Smooth muscle cell (in vitro differentiated cells): ENCODE data around the gene RPL15. TPM values are rescaled to one million over a fixed set of nuclear protein-coding genes. Genes with fewer than 3 reads are reported as not detected.

Experiments
- DNase-seq: peaks from one replicate; lab custom pipeline; 2025; ENCODE audit not compliant: unreplicated experiment; lab: John Stamatoyannopoulos, UW
- H2AFZ ChIP-seq: fragments of 200-600 bp; sonication (generic); 2 replicates; pipeline ENCODE4 v1.6.0; 2016; ENCODE audit warnings: antibody characterized with exemption, low read depth, mild to moderate bottlenecking
- H3F3A ChIP-seq: fragments of 200-600 bp; sonication (generic); 2 replicates; pipeline ENCODE4 v1.6.0; 2017; ENCODE audit warnings: antibody characterized with exemption, low read depth
- H3K27ac ChIP-seq: fragments of 200-600 bp; sonication (generic); 2 replicates; pipeline ENCODE4 v1.5.1; 2016; ENCODE audit warnings: low read depth, mild to moderate bottlenecking
- H3K27me3 ChIP-seq: fragments of 200-600 bp; sonication (generic); 2 replicates; pipeline ENCODE4 v1.6.1; 2016; ENCODE audit warnings: low read depth, mild to moderate bottlenecking
- H3K36me3 ChIP-seq: fragments of 200-600 bp; sonication (generic); 2 replicates; pipeline ENCODE4 v1.5.1; 2016; ENCODE audit warnings: low read depth
- H3K4me1 ChIP-seq: fragments of 200-600 bp; sonication (generic); 2 replicates; pipeline ENCODE4 v1.5.1; 2016; ENCODE audit warnings: low read depth
- H3K4me2 ChIP-seq: fragments of 200-600 bp; sonication (generic); 2 replicates; pipeline ENCODE4 v1.6.0; 2016; ENCODE audit warnings: mild to moderate bottlenecking
- H3K4me3 ChIP-seq: fragments of 200-600 bp; sonication (generic); 2 replicates; pipeline ENCODE4 v1.5.1; 2016; ENCODE audit warnings: mild to moderate bottlenecking
- H3K79me2 ChIP-seq: fragments of 200-600 bp; sonication (generic); 2 replicates; pipeline ENCODE4 v1.6.0; 2016; ENCODE audit warnings: low read depth, mild to moderate bottlenecking
- H3K9ac ChIP-seq: fragments of 200-600 bp; sonication (generic); 2 replicates; pipeline ENCODE4 v1.6.0; 2016; ENCODE audit warnings: low read depth
- H3K9me3 ChIP-seq: fragments of 200-600 bp; sonication (generic); replicated peaks from 2 replicates; pipeline ENCODE4 v1.5.1; 2016; ENCODE audit warnings: low read depth
- H4K20me1 ChIP-seq: fragments of 200-600 bp; sonication (generic); 2 replicates; pipeline ENCODE4 v1.6.0; 2016; ENCODE audit warnings: low read depth
- WGBS: methylation state at CpG from one replicate; pipeline ENCODE4 v1.1.7; 2016; ENCODE audit warnings: low lambda C conversion rate; 5-methylcytosine and 5-hydroxymethylcytosine counted together
- polyA plus RNA-seq: library from polyadenylated mRNA; unstranded; fragments of >200 nt; fragmentation: Nextera tagmentation; extraction: Ambion mirVana; gene quantifications from 2 replicates; pipeline ENCODE4 v1.2.1, GENCODE V29; 2016
- total RNA-seq: library from RNA; depleted of rRNA; stranded (reverse); fragments of >200 nt; gene quantifications from 2 replicates; pipeline ENCODE4 v1.2.3, GENCODE V29; 2014
- TF ChIP-seq, protein P1 (sequence below): fragments of 200-600 bp; sonication (generic); IDR thresholded peaks from 2 replicates; pipeline ENCODE4 v1.5.1; 2017; ENCODE audit warnings: borderline replicate concordance, mild to moderate bottlenecking, antibody characterized with exemption; ENCODE audit not compliant: insufficient read depth, poor library complexity, severe bottlenecking

The RPL15 gene
- total and polyA plus RNA-seq, 2 experiments from 2014 or later = 1,471 to 2,505 TPM

DNA sequence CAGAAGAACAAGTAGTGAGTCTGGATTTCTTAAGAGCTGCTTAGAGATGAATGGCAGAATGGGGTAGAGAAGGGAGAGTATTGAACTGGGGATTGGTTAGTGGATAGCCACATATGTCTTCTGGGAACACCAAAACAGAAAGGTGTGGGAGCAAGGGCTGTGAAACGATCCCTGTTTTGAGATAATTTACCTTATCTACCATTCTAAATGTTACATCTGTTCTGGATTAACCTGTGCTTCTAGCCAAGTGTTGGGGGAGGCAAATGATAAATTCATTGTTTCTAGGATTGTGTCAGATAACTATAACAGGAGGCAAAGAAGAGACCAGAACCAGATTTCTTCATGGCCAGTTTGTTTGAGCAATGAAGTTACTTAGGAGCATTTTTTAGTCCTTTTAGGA is 36.6 kb downstream of the RPL15 start:
- Histone ChIP-seq H3K79me2 (peaks cover 76% of the 10 kb centered on the region), H3K9me3 (no peaks in the 10 kb centered on the region), H3K4me1 (no peaks in the 10 kb centered on the region), H3F3A (no peaks in the 10 kb centered on the region), H3K27ac (no peak overlapping the region), H3K9ac (no peak overlapping the region), H3K27me3 (no peaks in the 10 kb centered on the region), H2AFZ (no peak overlapping the region), H4K20me1 (peaks cover 89% of the 10 kb centered on the region), H3K4me2 (no peak overlapping the region), H3K36me3 (no peaks in the 10 kb centered on the region), H3K4me3 (no peak overlapping the region)
- 75% methylated on average over 1 of the region's 1 CpG for WGBS
- DNase-seq = no peak
- TF ChIP-seq, protein P1, sequence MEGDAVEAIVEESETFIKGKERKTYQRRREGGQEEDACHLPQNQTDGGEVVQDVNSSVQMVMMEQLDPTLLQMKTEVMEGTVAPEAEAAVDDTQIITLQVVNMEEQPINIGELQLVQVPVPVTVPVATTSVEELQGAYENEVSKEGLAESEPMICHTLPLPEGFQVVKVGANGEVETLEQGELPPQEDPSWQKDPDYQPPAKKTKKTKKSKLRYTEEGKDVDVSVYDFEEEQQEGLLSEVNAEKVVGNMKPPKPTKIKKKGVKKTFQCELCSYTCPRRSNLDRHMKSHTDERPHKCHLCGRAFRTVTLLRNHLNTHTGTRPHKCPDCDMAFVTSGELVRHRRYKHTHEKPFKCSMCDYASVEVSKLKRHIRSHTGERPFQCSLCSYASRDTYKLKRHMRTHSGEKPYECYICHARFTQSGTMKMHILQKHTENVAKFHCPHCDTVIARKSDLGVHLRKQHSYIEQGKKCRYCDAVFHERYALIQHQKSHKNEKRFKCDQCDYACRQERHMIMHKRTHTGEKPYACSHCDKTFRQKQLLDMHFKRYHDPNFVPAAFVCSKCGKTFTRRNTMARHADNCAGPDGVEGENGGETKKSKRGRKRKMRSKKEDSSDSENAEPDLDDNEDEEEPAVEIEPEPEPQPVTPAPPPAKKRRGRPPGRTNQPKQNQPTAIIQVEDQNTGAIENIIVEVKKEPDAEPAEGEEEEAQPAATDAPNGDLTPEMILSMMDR = no peak

DNA sequence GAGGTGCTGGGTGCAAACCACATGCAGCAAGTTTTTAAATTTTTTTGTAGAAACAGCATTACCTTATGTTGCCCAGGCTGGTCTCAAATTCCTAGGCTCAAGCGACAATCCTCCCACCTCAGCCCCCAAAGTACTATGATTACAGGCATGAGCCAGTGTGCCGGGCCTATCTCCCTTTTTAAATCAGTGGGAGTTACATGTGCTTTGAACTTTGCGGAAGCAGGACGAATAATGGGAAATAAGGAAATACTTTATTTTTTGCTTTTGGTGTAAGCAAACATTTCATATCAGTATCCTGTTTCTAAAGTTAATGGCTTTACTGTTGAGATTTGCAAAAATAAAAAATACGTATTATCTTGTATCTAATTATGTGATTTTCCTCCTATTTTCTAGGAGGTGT is 37.2 kb downstream of the RPL15 start:
- TF ChIP-seq, protein P1 = no peak
- 92% methylated on average over 5 of the region's 5 CpGs for WGBS
- Histone ChIP-seq H3K9ac (no peak overlapping the region), H2AFZ (no peak overlapping the region), H3K4me1 (no peaks in the 10 kb centered on the region), H4K20me1 (peaks cover 88% of the 10 kb centered on the region), H3K27me3 (no peaks in the 10 kb centered on the region), H3K36me3 (no peaks in the 10 kb centered on the region), H3F3A (no peaks in the 10 kb centered on the region), H3K9me3 (no peaks in the 10 kb centered on the region), H3K4me3 (no peak overlapping the region), H3K4me2 (no peak overlapping the region), H3K27ac (no peak overlapping the region), H3K79me2 (peaks cover 70% of the 10 kb centered on the region)
- DNase-seq = no peak

DNA sequence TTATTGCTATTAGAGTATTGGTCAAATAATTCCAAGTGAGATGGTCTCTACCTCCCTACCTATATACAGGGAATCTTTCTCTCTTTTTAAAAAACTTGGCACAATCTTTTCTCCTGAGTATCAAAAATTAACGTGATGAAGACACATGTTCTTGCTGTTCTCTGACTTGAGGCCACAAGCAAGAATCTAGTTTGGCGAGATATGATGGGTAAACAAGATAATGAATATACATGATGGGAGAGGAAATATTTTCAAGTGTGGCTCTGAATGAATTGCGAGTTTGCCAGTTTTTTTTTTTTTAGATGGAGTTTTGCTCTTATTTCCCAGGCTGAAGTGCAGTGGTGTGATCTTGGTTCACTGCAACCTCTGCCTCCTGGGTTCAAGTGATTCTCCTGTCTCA is 39.8 kb downstream of the RPL15 start:
- TF ChIP-seq, protein P1 = no peak
- no peak overlapping the region for H3K4me3 ChIP-seq
- H3K9ac ChIP-seq = no peak overlapping the region
- H3K4me1 ChIP-seq = no peaks in the 10 kb centered on the region
- H3K36me3 ChIP-seq = no peaks in the 10 kb centered on the region
- H3K4me2 ChIP-seq = no peak overlapping the region
- H4K20me1 ChIP-seq = peaks cover 74% of the 10 kb centered on the region
- H3F3A ChIP-seq = peaks cover 2% of the 10 kb centered on the region
- 100% methylated on average over 3 of the region's 3 CpGs for WGBS
- no peaks in the 10 kb centered on the region for H3K27me3 ChIP-seq
- H3K27ac ChIP-seq = no peak overlapping the region
- no peaks in the 10 kb centered on the region for H3K9me3 ChIP-seq
- DNase-seq = no peak
- no peak overlapping the region for H2AFZ ChIP-seq
- peaks cover 45% of the 10 kb centered on the region for H3K79me2 ChIP-seq

- Histone ChIP-seq H3K27ac (peak overlapping the region; percentile 70), H3K9me3 (no peaks in the 10 kb centered on the region), H3K79me2 (peaks cover 19% of the 10 kb centered on the region), H3K4me2 (no peak overlapping the region), H3K9ac (peak overlapping the region; percentile 7), H3K4me1 (no peaks in the 10 kb centered on the region), H3K27me3 (no peaks in the 10 kb centered on the region), H3K4me3 (no peak overlapping the region), H3K36me3 (no peaks in the 10 kb centered on the region), H3F3A (peaks cover 8% of the 10 kb centered on the region), H4K20me1 (peaks cover 71% of the 10 kb centered on the region), H2AFZ (no peak overlapping the region)
- TF ChIP-seq, protein P1 = no peak
- DNase-seq = no peak
- WGBS = 54% methylated on average over 7 of the region's 7 CpGs
Observed at GRCh38 chr3:23959135-23959900, 42.4 kb downstream of the RPL15 start.
